ENCODE measurements around the gene ADAMTSL1. TPM values are rescaled to one million over a fixed set of nuclear protein-coding genes. Genes with fewer than 3 reads are reported as not detected.

ADAMTSL1 gene
- polyA plus RNA-seq, 1 donor, result 10.6 TPM

- DNase-seq (ENCODE audit: low read depth), result no peak
Measured at GRCh38 chr9:18811171-18811570, 337.2 kb downstream of the ADAMTSL1 start.

DNA sequence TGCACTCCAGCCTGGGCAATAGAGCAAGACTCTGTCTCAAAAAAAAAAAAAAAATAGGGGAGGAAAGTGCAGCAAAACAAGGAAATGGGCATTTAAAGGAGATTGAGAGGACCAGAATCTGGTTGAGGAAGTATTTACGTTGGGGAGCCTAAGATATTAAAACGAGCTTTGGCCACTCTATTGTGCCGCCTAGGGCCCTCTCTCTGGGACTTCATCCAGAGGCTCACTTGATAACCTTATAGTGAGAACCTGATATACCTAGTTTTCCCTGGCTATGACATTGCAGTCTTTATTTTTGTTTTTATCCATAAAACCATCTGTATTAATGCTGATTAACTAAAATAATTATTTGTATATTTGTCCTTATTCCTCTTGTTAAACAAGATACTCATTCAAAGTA is 345.5 kb downstream of the ADAMTSL1 start:
- no peak for DNase-seq (ENCODE audit: low read depth)

DNA sequence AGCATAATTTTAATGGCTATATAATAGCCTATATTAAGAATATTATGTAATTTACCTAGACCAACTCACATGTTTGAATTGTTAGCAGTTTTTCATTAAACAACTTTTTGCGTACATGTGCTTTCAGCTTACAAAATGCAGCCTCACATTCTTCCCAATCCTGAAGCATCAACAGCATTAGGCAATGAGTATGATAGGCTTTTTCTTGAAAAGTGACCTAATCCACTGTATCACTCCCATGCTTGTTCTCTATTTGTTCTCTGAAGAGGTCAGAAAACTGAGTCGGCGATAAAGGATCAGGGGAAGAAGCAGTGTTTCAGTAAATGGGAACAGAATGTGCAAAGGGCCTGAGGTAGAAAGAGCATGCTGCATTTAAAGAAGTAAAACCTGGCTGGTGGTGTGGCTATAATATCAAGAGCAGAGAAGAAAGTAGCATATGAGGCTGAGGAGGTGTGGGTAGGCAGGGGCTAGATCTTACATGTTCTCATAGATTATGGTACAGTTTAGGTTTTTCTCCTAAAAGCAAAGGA is 346.7 kb downstream of the ADAMTSL1 start:
- no peak for DNase-seq (ENCODE audit: low read depth)

DNA sequence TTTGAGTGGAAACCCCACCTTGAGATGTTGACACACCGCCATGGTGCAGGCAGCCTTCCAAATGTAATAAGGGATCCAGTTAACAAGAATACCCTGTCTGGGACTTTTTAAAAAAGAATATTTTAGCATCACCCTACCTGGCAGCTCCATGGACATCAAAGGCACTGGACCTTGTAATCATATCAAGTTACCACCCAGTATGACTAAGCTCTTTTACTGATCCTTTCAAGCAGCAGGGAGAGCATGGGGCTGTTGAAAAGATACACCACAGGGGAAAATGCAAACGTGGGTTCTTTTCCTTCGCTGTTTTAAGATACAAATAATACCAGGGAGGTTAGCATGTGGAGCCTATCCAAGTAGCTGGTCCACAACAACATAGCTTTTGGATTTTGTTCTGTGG is 347.8 kb downstream of the ADAMTSL1 start:
- DNase-seq (ENCODE audit: low read depth), result no peak

- no peak for DNase-seq (ENCODE audit: low read depth)
Measured at GRCh38 chr9:18822850-18823249, 348.9 kb downstream of the ADAMTSL1 start.

GRCh38 chr9:18824095-18824666 is 350.2 kb downstream of the ADAMTSL1 start:
- no peak for DNase-seq (ENCODE audit: low read depth)

DNA sequence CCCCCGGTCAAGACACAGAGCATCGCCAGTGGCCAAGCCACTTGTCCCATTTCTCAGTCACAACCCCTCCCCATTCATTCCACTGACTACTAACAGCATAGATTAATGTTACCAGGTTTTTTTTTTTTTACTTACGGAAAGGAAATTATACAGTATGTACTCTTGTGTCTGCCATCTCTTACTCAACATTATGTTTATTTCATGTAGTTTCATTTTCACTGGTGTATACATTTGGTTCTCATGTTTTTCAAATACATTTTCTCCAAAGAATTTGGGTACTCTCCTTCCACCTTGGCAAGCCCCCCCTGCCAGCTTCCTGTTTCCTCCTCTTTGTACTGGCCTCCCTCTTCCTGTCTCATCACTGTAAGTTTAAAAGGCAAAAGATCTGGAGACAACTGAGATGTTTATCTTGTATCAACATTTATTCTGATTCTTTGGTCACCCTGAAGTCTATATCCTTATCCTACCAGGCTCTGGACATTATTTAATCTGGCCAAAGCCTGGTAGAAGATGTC is 351.8 kb downstream of the ADAMTSL1 start:
- DNase-seq (ENCODE audit: low read depth), result no peak

DNA sequence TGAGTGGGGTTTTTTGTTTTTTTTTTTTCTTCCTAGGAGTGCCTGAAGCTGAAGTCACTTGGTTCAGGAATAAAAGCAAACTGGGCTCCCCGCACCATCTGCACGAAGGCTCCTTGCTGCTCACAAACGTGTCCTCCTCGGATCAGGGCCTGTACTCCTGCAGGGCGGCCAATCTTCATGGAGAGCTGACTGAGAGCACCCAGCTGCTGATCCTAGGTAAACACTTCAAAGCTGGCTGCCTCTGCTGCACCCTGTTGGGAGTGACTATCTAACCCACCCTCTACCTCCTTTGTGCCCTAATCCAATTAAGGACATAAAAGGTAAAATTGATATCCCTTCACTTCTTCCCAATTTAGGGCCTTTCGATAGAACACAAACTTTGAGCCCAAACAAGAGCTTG is 352.3 kb downstream of the ADAMTSL1 start:
- no peak for DNase-seq (ENCODE audit: low read depth)

GRCh38 chr9:18829066-18829465 is 355.1 kb downstream of the ADAMTSL1 start:
- DNase-seq (ENCODE audit: low read depth), result no peak

GRCh38 chr9:18829873-18830272 is 355.9 kb downstream of the ADAMTSL1 start:
- no peak for DNase-seq (ENCODE audit: low read depth)

- no peak for DNase-seq (ENCODE audit: low read depth)
Measured at GRCh38 chr9:18834740-18835361, 360.9 kb downstream of the ADAMTSL1 start.

DNA sequence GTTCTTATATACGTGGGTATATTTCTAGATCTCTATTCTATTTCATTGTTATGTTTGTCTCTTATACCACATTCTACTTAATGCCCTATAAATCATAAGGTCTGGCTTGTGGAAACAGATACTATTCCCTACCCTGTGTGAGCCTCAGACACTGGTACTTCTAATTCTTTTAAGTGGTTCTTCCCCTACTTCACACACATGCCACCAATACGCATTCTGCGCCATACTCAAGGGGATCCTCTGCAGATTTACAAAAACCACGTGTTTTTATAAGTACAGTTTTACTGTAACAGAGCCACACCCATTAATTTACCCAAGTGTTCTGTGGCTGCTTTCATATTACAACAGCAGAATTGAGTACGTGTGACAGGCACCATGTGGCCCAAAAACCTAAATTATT is 363.4 kb downstream of the ADAMTSL1 start:
- no peak for DNase-seq (ENCODE audit: low read depth)

DNA sequence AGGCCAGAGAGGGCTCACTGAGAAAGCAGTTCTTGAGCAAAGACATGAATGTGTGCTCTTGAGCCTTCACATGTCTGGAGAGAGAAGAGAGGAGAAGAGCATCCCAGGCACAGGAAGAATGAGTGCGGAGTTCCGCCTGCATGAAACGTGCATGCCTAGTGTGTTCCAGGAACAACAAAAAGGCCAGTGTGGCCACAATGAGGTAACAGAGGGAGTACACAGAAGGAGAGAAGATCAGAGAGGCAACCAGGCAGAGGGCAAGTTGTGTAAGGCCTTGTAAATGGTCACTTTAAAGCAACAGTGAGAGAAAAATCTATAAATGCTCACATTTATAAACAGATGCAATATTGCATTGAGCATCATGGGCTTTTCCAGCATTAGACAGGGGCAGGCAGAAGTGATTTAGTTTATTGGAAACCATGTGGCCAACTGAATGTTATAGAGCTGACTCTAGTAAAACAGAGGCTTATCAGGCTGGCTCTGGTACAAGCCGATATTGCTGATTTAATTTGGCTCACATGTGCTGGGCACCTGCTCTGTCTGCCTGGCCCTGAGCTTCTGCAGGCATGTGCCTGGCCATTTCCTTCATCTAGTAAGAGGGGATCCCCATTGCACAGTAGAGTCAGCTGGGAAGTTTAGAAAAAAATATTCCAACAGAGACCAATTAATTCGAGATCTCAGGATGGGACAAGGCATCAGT is 373.8 kb downstream of the ADAMTSL1 start:
- DNase-seq (ENCODE audit: low read depth), result no peak

GRCh38 chr9:18848657-18849056 is 374.7 kb downstream of the ADAMTSL1 start:
- no peak for DNase-seq (ENCODE audit: low read depth)

DNA sequence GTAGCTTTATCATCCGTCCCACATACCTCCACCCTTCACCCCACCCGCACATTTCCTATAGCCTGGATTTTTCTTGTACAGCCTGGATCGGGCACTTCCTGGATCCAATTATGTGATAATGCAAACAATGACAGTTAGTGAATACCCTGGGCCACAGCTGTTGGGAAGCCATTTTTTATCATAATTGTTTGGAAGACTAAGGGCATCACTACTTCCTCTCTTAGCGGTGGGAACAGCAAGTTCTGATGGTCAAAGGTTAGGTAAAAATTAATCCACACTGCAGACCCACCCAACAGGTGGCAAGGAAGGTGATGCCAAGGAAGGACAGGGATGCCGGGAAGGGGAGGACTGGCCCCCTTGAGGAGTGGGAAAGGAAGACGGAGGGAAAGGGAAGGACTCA is 375.3 kb downstream of the ADAMTSL1 start:
- DNase-seq (ENCODE audit: low read depth), result no peak

DNA sequence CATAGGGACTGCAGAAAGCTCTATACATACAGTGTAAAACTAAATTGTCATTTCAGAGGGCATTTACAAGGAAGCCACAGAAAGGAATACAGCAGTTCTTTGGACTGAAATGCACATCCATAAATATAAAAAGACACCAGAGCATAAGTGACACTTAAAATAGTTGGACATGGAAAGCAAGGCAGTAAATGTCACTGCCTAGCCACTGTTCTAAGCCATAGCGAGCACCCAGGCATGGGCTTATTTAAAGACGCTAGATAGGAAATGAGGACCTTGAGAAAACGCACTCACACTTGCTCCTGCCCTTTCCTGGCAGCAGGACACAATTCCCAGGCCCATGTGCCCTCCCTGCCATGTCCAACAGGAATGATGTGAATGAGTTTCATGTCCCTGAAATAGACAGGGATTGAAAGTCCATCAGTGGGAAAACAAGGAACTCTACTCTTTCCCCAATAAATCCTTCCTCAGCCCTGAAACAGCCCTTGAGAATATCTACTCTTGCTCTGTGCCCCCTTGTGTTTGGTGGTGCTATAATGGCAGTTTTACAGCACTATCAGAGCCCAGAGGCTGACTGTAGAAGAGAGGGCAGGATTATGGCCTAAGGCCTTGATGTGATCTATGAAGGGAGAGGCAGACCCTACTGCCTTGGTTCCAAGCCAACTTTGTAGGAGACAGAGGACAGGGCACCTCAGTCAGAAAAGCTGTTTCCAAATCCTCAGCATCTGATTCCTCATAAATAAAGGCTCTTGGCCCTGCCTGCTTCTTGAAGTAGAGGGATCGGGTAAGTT is 376.1 kb downstream of the ADAMTSL1 start:
- no peak for DNase-seq (ENCODE audit: low read depth)

GRCh38 chr9:18851069-18851795 is 377.3 kb downstream of the ADAMTSL1 start:
- DNase-seq (ENCODE audit: low read depth), result no peak

DNA sequence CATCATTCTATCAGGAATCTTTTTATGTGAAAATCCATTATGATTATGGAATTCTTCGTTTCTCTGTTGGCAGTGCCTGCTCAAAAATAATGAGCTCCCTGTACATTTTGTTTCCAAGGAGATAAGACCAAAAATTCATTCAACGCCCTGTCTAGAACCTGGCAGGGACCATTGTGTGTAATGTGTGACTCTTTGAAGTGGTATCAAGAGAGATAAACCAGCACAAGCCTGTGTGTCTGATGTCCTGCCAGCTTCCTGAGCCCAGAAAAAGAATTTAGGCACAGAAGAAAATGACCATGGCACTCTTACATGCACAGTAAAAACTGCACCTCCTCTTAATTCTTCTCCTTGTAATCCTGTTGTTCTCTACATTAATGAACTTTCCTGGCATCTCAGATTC is 381.7 kb downstream of the ADAMTSL1 start:
- DNase-seq (ENCODE audit: low read depth), result no peak

DNA sequence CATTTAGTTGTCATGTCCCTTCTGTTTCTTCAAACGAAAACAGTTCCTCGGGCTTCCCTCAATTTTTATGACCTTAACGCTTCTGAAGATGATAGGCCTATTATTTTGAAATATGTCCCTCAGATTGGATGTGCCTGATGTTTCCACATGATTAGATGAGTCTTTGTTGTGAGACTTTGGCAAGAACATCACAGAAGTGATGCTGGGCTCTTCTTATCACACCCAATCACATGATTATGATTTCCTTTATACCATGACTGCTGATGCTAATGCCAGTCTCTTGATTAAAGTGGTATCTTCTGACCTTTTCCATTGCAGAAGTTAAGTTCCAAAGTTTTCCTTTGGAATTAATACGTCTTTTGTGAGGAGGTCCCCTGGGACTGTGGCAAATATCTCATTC is 383.4 kb downstream of the ADAMTSL1 start:
- no peak for DNase-seq (ENCODE audit: low read depth)

GRCh38 chr9:18857769-18858168 is 383.8 kb downstream of the ADAMTSL1 start:
- no peak for DNase-seq (ENCODE audit: low read depth)
